HG03342 (cell line): ENCODE data around the gene CCDC73.
A peak's percentile ranks its signal among the peaks of the same experiment; 100 is the strongest.
"Not testable (repeated sequence)": the region's sequence is repeated elsewhere in the genome, so short reads cannot be mapped to it uniquely, and the experiment has no call there.

ENCODE experiments used
- ATAC-seq: cut with Tn5 transposase; IDR thresholded peaks from one replicate; pipeline ENCODE4 v1.9.1; 2021; ENCODE audit warnings: mild to moderate bottlenecking, moderate library complexity; ENCODE audit not compliant: unreplicated experiment

Gene CCDC73

DNA sequence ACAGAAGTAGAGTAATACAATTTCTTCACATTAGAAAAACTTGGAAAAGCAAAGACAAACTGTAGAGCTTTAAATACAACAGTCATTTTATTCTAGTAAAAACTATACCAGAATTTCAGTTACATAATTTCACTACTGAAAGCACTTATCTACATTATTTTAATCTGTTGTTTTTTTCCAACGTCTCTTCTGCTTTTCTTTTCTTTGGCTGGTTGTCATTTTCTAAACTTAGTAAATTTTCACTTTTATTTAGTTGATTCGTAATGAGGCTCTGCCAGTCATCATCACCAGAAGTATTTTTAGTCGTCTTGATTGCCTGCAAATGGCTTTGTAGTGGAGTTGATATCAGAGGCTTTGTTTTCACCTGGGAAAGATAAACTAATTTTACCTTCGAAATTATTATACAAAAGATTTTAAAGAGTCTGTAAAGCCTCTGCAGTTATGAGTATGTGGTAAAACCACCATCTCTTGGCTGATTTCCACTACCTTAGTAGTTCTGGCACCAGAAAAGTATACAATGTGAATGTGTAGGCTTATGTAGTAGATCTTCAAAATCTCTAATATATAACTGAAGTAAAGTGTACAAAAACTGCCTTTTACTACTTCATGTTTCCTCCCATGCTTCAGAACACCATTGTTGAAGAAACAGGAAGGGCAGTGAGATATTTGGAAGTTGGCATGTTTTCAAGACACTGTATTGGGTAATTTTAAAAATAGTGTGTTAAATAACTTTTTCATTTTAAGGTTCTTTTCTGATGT is 191.6 kb downstream of the CCDC73 start:
- ATAC-seq, result no peak

DNA sequence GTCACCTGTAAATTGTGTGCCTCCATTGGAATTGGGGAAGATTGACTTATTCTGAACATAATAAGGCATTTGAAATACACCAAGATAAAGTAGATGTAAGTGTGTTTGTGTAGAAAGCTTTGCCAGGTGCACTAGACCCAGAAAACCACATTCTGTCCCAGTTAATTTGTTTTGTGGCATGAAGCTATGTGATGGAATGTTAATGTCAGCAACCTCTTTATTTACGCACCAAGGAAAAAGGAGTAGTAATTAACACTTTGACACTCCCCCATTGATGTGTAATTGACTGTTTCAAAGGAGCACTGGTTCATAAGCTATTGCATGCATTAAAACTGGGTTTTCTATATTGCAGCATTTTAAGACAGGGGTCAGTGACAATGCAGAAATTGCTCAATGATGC is 196.5 kb downstream of the CCDC73 start:
- no peak for ATAC-seq

DNA sequence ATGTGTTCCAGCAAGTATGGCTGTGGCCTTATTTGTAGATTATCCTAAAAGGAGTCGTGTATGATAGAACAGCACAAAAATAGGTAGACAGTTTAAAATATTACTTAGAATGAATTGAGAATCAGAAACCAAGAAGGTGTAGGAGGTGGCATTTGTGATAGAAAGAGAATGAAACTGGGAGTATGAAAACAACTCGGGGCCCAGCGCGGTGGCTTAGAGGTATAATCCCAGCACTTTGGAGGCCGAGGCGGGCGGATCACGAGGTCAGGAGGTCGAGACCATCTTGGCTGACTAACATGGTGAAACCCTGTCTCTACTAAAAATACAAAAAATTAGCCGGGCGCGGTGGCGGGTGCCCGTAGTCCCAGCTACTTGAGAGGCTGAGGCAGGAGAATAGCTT is 198.3 kb downstream of the CCDC73 start:
- ATAC-seq, result not testable (repeated sequence)

DNA sequence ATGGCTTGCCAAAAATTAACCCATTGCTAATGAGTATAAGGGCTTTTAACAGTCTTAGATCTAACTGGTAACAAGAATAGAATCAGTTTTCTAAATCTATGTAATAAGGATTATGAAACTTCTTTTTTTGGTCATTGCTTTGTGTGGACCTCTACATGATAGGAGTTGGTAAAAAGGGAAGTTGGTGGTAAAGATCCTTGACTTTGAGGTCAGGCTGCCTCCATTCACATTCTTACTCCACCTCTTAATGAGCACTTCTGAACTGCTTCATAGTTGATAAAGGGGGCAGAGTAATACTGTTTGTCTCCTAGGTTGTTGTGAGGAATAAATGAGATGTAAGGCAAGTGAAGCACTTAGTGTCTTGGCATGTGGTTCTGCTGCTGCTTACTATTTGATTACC is 200.2 kb downstream of the CCDC73 start:
- no peak for ATAC-seq

DNA sequence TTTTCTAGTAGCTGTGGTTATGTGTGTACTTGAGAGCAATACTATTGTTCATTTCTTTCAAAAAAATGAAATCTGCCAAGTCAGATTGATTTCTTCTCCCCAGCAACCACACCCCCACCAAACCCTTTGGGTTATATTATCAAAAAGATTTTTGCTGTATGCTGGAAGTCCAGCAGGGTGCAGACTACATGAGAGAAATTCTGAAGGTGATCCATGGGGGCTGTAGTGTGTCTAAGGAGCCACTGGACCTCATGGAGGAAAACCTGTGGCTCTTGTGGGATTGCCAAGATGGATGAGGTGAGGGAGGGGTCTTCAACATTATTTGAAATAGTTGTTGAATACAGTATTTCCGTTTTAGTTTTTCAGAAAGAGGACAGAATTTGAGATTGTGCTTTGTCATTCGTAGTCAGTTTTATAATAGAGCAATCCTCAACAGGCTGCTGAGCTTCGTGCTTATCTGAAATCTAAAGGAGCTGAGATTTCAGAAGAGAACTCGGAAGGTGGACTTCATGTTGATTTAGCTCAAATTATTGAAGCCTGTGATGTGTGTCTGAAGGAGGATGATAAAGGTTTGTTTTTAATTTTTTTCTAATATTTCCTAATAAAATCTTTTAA is 207.8 kb downstream of the CCDC73 start:
- no peak for ATAC-seq

DNA sequence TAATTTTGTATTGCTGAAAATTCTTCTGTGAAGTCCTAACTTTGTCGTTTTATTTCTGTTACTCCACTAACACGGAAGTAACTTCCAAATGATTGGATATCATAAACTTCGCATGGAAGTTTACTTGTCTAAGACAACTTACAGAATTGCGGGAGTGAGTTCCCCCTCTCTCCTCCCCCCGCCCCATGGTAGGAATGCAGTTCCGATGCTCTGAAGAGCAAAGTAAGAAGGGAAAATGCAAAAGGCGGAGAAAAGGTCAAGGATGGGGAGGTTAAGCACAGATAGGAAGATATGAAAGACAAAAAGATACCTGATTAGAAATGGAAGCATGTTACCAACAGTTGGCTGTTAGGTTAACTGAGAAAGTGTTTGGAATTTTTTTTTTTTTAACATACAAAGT is 209.5 kb downstream of the CCDC73 start:
- no peak for ATAC-seq

DNA sequence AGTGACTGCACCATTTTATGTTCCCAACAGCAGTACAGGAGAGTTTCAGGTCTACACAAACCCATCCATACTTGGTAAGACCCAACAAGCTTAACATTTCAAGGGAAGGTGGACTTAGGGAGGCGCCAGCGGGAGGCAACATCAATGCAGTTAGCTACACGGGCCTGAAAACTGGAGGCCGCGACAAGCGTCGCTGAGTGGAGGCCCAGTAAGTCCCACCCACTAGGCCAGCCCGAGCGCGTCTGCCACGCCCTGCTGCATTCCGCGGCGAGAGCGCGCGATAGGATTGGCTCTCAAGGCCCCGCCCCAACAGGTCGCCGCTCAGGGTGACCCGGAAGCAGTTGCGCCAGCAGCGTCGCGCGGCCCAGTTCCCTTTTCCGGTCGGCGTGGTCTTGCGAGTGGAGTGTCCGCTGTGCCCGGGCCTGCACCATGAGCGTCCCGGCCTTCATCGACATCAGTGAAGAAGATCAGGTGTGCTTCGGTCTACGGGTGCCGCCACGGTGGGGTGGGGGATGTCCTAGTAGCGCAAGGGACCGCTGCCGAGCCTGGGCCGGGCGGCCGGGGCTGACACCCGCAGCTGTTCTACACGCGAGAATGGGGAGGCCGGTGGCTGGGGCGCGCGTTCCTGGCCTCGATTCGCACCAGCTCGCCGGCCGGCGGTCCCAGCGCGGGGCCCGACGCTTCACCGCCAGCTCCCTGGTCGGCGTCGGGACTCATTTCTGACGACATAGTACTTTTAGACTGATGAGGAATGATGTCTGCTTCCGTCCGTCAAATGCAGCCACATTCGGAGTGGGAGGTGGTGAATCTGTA is 210.8 kb downstream of the CCDC73 start, which contains the start of gene EIF3M:
TSS of gene EIF3M (plus strand) at position 373 of the 813 bp plus-strand sequence. CDS start at position 430, 57 bp downstream.
- peak; percentile 98 for ATAC-seq

DNA sequence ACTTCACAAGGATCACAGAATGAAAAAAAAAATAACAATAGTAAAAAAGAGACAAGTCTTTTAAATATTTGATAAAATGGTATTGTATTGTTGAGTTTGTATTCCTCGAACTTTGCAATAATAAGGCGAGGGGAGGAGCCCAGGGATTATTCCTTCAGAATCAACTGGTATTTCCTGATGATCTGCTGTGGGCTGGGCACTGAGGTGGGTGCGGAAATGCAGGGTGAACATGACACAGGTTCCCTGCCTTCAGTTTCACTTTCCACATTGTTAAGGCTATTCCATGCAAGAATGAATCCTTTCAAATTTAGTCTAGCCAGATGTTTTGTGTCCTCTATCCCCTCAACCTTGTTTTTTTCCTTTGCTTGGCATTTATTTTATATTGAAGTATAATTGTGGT is 212.9 kb downstream of the CCDC73 start:
- no peak for ATAC-seq

DNA sequence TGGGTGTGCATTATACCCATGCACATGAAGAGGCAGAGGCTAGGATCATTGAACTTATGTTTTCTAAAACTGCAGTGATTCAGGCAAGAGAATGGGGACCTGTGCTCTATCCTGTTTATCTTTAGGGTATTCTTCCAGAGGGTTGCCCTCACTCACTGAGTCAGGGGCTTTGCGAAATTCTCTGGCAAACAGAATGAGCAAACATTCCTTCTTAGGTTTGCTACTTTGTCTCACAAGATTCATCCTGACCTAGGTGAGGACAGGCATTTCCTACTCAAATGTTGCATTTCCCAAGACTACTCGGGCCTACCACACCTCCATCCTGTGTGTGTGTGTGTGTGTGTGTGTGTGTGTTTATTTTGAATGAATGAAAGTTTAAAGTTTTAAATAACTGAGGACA is 213.5 kb downstream of the CCDC73 start:
- ATAC-seq, result no peak

DNA sequence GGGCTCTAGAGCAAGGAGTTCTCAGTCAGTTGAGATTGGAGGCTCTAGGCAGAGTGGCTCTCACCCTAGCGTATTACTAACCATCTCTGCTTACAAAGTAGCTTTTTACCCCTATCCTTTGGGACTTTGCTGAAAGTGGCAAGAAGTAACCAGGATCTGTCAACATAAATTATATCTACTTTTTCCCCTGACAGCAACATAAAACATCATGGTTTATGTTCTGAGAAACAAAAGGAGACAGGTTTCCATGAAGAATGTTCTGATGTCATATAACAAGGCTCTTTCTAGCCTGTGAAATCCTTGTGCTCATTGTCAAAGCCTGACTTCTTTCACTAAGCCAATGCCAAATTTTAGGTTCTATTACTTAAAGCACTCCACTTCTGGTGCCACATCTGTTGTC is 218.0 kb downstream of the CCDC73 start:
- no peak for ATAC-seq

DNA sequence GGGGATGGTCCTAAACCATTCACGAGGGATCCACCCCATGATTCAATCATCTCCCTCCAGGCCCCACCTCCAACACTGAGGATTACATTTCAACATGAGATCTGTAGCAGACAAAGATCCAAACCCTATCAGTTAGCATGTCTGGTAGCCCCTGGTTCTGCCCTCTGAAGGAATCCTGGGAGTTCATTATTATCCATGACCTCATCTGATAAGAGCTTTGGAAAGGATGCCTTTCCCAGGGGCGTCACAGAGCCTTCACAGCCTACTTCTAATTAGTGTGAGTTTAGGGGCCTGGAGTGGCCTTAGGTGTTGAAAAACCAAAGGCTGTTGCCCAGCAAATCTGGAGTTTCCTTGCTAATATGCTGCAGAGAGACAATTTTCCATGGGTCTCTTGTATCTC is 219.4 kb downstream of the CCDC73 start:
- no peak for ATAC-seq

DNA sequence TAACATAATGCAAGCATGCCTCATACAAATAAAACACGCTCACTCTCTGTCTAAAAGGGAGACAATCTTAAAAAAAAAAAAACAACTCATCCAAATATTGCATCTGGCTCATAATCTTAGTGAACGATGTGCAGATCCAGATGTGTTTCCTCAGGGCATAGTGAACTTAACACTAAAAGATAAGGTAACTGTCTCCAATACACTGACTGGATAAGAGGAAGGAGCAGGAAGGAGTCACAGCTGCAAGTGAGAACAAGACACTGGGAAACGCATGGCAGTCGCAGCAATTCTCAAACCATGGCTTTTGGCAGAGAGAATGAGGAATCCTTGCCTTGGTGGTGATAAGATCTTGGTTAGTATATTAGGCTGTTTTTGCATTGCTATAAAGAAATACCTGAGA is 220.0 kb downstream of the CCDC73 start:
- no peak for ATAC-seq

DNA sequence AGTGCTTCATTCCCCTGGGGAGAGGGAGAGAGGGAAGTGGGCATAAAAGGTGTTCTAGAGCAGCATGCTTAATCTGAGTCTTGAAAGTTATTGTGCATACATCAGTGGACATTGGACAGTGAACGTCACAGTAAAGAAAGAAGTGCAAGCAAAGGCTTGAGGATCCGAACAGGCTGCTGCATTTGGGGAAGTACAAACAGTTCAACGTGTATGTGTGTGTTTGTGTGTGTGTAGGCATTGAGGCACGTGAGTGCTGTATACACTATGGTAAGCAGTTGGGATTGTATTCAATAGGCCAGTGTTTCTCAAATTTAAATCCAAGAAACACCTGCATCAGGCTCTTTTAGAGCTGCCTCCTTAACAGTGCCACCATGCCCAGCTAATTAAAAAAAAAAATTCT is 221.2 kb downstream of the CCDC73 start:
- no peak for ATAC-seq

DNA sequence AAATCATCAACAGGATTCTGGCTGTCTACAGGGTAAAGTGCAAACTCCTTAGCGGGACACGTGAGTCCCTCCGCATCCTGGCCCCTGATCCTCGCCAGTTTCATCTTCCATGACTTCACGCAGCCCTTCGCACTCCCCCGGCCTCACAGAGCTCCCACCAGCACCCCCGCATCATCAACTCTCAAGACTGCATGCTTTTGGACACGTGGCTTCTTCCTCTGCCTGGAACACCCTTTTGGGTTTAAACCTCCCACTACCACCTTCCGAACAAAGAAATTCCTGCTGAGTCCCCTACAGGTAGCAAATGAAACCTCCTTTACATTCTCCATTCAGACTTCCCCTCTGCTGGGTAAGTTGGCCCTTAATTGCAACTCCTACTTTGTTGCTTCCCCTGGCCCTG is 223.4 kb downstream of the CCDC73 start:
- no peak for ATAC-seq

DNA sequence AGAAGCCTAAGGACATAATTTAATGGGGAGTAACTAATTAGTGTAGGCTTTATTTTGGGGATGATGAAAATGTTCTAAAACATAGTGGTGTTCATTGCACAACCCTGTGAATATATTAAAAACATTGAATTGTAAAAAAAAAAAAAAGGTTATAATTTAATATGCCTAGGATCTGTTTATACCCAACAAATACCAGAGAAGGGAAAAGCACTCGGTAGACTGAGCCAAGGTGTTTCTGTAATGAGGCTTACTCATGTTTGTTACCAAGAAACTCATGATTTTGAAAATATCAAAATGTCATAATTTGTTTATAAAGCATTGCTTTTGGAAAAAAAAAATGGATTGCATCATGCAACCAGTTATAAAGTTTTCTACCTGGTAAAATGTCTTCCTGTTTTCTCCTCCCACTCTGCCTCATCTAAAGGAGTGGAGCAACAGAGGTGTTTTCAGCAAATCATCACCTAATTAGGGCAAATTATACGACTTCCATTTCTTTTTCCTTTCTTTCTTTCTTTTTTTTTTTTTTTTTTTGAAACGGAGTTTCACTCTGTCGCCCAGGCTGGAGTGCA is 225.1 kb downstream of the CCDC73 start:
- ATAC-seq, result no peak

DNA sequence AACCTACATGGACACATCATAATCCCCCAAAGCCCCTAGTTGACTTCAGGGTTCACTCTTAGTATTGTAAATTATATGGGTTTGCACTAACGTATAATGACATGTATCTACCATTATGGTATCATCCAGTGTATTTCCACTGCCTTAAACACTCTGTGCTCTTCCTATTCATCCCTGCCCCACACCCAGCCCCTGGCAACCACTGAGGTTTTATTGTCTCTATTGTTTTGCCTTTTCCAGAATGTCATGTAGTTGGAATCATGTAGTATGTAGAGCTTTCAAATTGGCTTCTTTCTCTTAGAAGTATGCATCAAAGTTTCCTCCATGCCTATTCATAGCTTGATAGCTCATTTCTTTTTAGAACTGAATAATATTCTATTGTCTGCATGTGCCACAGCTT is 227.3 kb downstream of the CCDC73 start:
- no peak for ATAC-seq

DNA sequence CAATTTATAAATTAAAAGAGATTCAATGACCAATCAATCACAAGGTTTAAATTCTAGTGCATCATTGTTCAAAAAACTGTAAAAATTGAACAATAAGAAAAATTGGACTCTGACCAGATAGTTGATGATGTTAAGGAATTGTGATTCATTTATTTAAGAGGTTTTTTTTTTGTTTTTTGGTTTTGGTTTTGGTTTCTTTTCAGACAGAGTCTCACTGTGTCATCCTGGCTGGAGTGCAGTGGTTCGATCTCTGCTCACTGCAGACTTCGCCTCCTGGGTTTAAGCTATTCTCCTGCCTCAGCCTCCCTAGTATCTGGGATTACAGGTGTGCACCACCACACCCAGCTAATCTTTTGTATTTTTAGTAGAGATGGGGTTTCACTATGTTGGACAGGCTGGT is 227.9 kb downstream of the CCDC73 start:
- ATAC-seq, result no peak

DNA sequence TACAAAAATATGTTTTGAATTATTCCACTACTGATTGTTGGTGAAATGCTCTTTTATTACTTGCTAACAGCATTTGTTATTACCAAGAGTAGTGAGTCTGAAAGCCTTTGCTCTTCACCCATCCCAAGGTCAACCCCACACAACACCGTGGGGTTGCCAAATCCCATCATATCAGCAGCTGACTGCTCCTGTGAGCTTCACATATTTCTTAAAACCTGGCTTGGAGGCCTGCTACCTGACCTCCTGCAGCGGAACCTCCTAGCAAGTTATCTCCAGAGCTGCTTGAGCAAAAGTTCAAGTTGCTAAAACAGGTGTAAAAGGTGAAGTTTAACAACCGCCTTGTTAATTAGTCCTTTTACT is 230.9 kb downstream of the CCDC73 start:
- ATAC-seq, result no peak

DNA sequence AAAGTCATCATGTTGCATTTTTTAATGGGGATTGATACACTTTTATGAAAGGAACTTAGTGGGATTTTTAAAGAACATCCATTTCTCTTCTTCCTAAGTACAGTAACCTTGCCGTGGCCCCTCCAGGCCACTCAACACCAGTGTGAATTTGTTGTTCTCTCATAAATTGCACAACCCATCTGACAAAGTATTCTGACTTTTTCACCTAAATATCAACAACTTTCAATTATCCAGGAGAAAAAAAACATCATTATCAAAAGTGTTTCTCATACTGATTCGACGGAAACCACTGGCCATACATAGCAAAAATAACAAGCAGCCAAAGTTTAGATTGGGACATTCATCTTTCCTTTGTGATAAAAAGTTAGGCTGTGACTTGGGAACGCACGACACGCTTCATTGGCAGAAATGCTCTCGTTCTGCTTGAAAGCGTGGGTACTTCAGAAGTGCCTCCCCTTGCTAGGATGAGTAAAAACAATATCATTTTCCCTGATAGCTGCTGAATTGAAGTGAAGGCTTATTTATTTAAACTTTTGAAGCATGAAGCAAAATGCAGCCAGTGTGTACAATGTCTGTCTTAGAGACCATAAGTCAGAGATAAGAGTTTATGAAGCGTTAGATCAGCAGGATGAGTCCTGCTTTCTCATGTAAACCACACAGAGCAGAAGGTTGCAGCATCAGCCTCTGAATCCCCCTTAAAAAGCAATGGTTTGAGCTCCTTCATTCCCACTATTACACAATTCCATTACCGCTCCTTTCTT is 231.4 kb downstream of the CCDC73 start:
- ATAC-seq, result no peak

DNA sequence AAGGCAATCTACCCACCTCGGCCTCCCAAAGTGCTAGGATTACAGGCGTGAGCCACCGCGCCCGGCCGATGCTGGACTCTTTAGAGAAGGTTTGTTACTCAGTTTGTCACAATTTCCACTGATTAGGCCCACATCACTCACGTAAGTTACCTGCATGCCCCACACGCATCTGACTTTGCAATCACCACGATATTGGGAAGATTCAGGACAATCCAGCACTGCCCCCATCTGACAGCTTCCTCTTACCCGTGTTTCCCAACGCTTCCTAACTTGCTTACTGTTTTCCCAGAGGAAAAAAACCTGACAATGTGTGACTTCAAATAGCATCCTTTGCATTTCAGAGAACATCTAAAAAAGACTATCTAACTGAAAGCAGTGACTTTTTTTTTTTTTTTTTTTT is 232.6 kb downstream of the CCDC73 start:
- ATAC-seq, result no peak

DNA sequence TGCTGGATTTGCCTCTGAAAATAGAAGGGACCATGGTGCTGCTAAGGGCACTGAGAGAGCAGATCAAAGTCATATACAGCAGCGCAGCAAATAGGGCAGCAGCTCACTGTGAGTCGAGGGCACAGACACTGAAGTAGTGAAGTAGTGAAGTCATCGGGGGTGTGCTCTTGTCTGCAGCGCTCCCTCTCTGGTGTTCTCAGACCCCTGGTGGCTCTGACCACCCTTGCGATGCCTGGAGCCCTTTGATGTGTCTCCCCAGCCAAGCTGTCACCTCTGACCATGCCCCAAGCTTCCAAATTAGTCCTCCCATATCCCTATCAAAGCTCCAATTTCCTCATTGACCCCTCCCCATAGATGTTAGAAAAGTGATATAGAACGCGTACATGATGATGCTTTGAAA is 238.6 kb downstream of the CCDC73 start:
- no peak for ATAC-seq
